ENCODE results near the gene C11orf54. TPM values are rescaled to one million over a fixed set of nuclear protein-coding genes. Genes with fewer than 3 reads are reported as not detected.

Gene C11orf54
- total and polyA plus RNA-seq, 3 experiments from 2014 or later = 14.9 to 18.6 (median 16.8) TPM

Other genes starting within 250 kb of the C11orf54 start
- gene SMCO4, start 198.3 kb upstream of the C11orf54 start, total RNA-seq = 10 to 100 TPM in 1 of 2 experiments, 1 to 10 TPM in 1; 8.2 to 10.8 TPM
- 9.0 TPM for gene SMCO4, start 198.3 kb upstream of the C11orf54 start, polyA plus RNA-seq
- 10 to 100 TPM; 20.4 to 23.8 TPM for gene CEP295, start 80.0 kb upstream of the C11orf54 start, total RNA-seq
- gene CEP295, start 80.0 kb upstream of the C11orf54 start, polyA plus RNA-seq = 1.8 TPM
- 100 to 1,000 TPM; 249 to 265 TPM for gene TAF1D, start 177 bp upstream of the C11orf54 start, total RNA-seq
- gene TAF1D, start 177 bp upstream of the C11orf54 start, polyA plus RNA-seq = 18.0 TPM
- gene MED17, start 42.6 kb downstream of the C11orf54 start, total RNA-seq = 10 to 100 TPM; 39.4 to 42.8 TPM
- gene MED17, start 42.6 kb downstream of the C11orf54 start, polyA plus RNA-seq = 25.1 TPM
- not detected for gene VSTM5, start 108.9 kb downstream of the C11orf54 start, total RNA-seq
- not detected for gene VSTM5, start 108.9 kb downstream of the C11orf54 start, polyA plus RNA-seq